ENCODE measurements around the gene ITPKA. TPM values are rescaled to one million over a fixed set of nuclear protein-coding genes. Genes with fewer than 3 reads are reported as not detected.

ITPKA gene
- total and polyA plus RNA-seq, 2 donors (not counting 1 experiment from before 2014, with no cell fraction given) = 0.22 TPM; not detected in 1

DNA sequence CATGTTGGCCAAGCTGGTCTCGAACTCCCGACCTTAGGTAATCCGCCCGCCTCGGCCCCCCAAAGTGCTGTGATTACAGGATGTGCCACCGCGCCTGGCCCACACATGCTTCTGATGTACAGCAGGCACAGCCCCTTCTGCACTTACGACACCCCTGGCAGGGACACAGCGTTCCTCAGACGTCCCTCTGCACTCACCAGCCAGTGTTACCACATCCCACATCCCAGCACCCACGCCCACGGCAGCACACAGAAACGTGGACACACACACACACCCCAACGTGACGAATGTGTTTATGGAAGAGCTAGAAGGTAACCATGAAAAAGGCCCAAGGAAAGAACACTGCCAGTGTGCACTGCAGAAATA, 51.0 kb downstream of the ITPKA start:
- H3K36me3 ChIP-seq (replicated peaks in 1 of 2; ENCODE audit: control extremely low read depth in 1 of 2, control insufficient read depth in 1 of 2, extremely low read depth in 1 of 2, insufficient read depth in 2 of 2, low read length in 1 of 2) = no peaks in the 10 kb centered on the region
- no peaks in the 10 kb centered on the region for H3K27me3 Mint-ChIP-seq
- no peak for ATAC-seq (ENCODE audit: low read depth)
- H3K27me3 ChIP-seq (replicated peaks in 1 of 4; ENCODE audit: control extremely low read depth in 1 of 4, control insufficient read depth in 3 of 4, insufficient read depth in 4 of 4, low read length in 3 of 4) = no peaks in the 10 kb centered on the region
- H3K27ac Mint-ChIP-seq = peak overlapping the region; percentile 42
- H3K4me1 ChIP-seq (ENCODE audit: control insufficient read depth in 2 of 2, insufficient read depth in 2 of 2, low read length in 2 of 2) = peaks cover 6 to 11% of the 10 kb centered on the region in 2 donors
- no peaks in the 10 kb centered on the region for H3K9me3 ChIP-seq (ENCODE audit: control extremely low read depth in 1 of 3, control insufficient read depth in 2 of 3, insufficient read depth in 1 of 3, low read length in 2 of 3)
- peak overlapping the region; percentile 82 for H3K4me2 ChIP-seq (replicated peaks; ENCODE audit: low read depth, low read length, poor library complexity, severe bottlenecking)
- no peak for DNase-seq
- intact Hi-C loops (cut with micrococcal nuclease) = loop anchor here (1.0 to 5.0 kb wide), 4 partner anchors 51 to 283 kb away; partner anchors contain the start of genes ITPKA, JMJD7, MAPKBP1 and NDUFAF1
- peak overlapping the region; percentile 93 for H3K9ac ChIP-seq (ENCODE audit: low read length)
- peak overlapping the region; percentile 92 for H2AFZ ChIP-seq (ENCODE audit: insufficient read depth, low read depth, low read length, poor library complexity, severe bottlenecking)
- no peak for TF ChIP-seq EZH2 (IDR thresholded peaks at IDR 0.05; ENCODE audit: borderline replicate concordance, insufficient read depth, low read depth, low read length, poor library complexity, severe bottlenecking)
- TF ChIP-seq, protein P1, sequence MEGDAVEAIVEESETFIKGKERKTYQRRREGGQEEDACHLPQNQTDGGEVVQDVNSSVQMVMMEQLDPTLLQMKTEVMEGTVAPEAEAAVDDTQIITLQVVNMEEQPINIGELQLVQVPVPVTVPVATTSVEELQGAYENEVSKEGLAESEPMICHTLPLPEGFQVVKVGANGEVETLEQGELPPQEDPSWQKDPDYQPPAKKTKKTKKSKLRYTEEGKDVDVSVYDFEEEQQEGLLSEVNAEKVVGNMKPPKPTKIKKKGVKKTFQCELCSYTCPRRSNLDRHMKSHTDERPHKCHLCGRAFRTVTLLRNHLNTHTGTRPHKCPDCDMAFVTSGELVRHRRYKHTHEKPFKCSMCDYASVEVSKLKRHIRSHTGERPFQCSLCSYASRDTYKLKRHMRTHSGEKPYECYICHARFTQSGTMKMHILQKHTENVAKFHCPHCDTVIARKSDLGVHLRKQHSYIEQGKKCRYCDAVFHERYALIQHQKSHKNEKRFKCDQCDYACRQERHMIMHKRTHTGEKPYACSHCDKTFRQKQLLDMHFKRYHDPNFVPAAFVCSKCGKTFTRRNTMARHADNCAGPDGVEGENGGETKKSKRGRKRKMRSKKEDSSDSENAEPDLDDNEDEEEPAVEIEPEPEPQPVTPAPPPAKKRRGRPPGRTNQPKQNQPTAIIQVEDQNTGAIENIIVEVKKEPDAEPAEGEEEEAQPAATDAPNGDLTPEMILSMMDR (IDR thresholded peaks at IDR 0.05) = no peak
- H3K9me3 Mint-ChIP-seq (ENCODE audit: insufficient read depth) = no peaks in the 10 kb centered on the region
- H3K27ac ChIP-seq (ENCODE audit: low read length in 2 of 2) = no peak overlapping the region
- H3K4me3 Mint-ChIP-seq = peak overlapping the region; percentile 97
- ChIA-PET POLR2A (interaction anchor here (0.6 to 1.7 kb wide), 6 partner anchors 16 to 701 kb away, joined by 3 to 6 read pairs (median 4); partner anchors contain the start of genes ITPKA and SPINT1), CTCF (interaction anchor here (1.2 to 1.4 kb wide), 2 partner anchors 12 to 116 kb away, joined by 5 read pairs; partner anchors contain the start of gene MGA)
- peaks cover 23% of the 10 kb centered on the region for H3K79me2 ChIP-seq (ENCODE audit: control insufficient read depth, insufficient read depth, low read length)
- no peaks in the 10 kb centered on the region for H4K20me1 ChIP-seq (ENCODE audit: control insufficient read depth, insufficient read depth, low read length, poor library complexity, severe bottlenecking)
- peak overlapping the region in 4 of 5 experiments; percentile 69 to 92 (median 84) for H3K4me3 ChIP-seq (ENCODE audit: control extremely low read depth in 1 of 5, extremely low read depth in 1 of 5, insufficient read depth in 1 of 5, low read depth in 2 of 5, low read length in 4 of 5)
- H3K4me1 Mint-ChIP-seq = peaks cover 10% of the 10 kb centered on the region
- 82% methylated on average over 10 of the region's 15 CpGs for WGBS (ENCODE audit: insufficient coverage)

- Histone ChIP-seq H3K9me3 (ENCODE audit: control extremely low read depth in 1 of 3, control insufficient read depth in 2 of 3, insufficient read depth in 1 of 3, low read length in 2 of 3) (no peaks in the 10 kb centered on the region), H3K36me3 (replicated peaks in 1 of 2; ENCODE audit: control extremely low read depth in 1 of 2, control insufficient read depth in 1 of 2, extremely low read depth in 1 of 2, insufficient read depth in 2 of 2, low read length in 1 of 2) (no peaks in the 10 kb centered on the region), H2AFZ (ENCODE audit: insufficient read depth, low read depth, low read length, poor library complexity, severe bottlenecking) (peak overlapping the region; percentile 8), H3K27me3 (replicated peaks in 1 of 4; ENCODE audit: control extremely low read depth in 1 of 4, control insufficient read depth in 3 of 4, insufficient read depth in 4 of 4, low read length in 3 of 4) (no peaks in the 10 kb centered on the region), H3K4me2 (replicated peaks; ENCODE audit: low read depth, low read length, poor library complexity, severe bottlenecking) (no peak overlapping the region), H3K4me3 (ENCODE audit: control extremely low read depth in 1 of 5, extremely low read depth in 1 of 5, insufficient read depth in 1 of 5, low read depth in 2 of 5, low read length in 4 of 5) (no peak overlapping the region), H3K9ac (ENCODE audit: low read length) (no peak overlapping the region), H3K27ac (ENCODE audit: low read length in 2 of 2) (no peak overlapping the region), H3K79me2 (ENCODE audit: control insufficient read depth, insufficient read depth, low read length) (peaks cover 23% of the 10 kb centered on the region), H3K4me1 (ENCODE audit: control insufficient read depth in 2 of 2, insufficient read depth in 2 of 2, low read length in 2 of 2) (peaks cover 6 to 11% of the 10 kb centered on the region in 2 donors), H4K20me1 (ENCODE audit: control insufficient read depth, insufficient read depth, low read length, poor library complexity, severe bottlenecking) (no peaks in the 10 kb centered on the region)
- intact Hi-C loops (cut with micrococcal nuclease) = no loop called here
- Mint-ChIP-seq H3K4me1 (peaks cover 10% of the 10 kb centered on the region), H3K27ac (peak overlapping the region; percentile 81), H3K27me3 (peaks cover under 1% of the 10 kb centered on the region), H3K4me3 (peak overlapping the region; percentile 97), H3K9me3 (ENCODE audit: insufficient read depth) (no peaks in the 10 kb centered on the region)
- no peak for DNase-seq
- WGBS (ENCODE audit: insufficient coverage) = 89% methylated on average over 3 of the region's 3 CpGs
- ATAC-seq (ENCODE audit: low read depth) = no peak
- CTCF ChIA-PET = no interaction called here
- no peak for TF ChIP-seq EZH2 (IDR thresholded peaks at IDR 0.05; ENCODE audit: borderline replicate concordance, insufficient read depth, low read depth, low read length, poor library complexity, severe bottlenecking)
- TF ChIP-seq, protein P1 (IDR thresholded peaks at IDR 0.05) = no peak
- POLR2A ChIA-PET = interaction anchor here (1.7 kb wide), 1 partner anchor 52 kb away, joined by 3 read pairs; the partner anchor contains the start of gene ITPKA
Measured at GRCh38 chr15:41545218-41545617, 51.5 kb downstream of the ITPKA start.

Measured in B cell (primary cell).